Right lung (tissue), 5 donors: ENCODE results near the gene ESR1. TPM values are rescaled to one million over a fixed set of nuclear protein-coding genes. Genes with fewer than 3 reads are reported as not detected.

Source experiments
- DNase-seq, 2 donors: peaks; one replicate each; pipeline ENCODE4 v3.0.0-alpha.2; 2013
- polyA plus RNA-seq, 5 donors: library from polyadenylated mRNA; unstranded; fragments of 120-200 nt; gene quantifications; one replicate each; pipeline versions ENCODE4 v1.2.1 to v1.2.3, GENCODE V29; 2013; ENCODE audit warnings: inconsistent platforms in 1 of 5, low replicate concordance in 1 of 5; ENCODE audit not compliant: insufficient read length in 5 of 5, insufficient read depth in 1 of 5

The ESR1 gene
- polyA plus RNA-seq, 5 donors = 0.96 to 1.7 (median 1.4) TPM

DNA sequence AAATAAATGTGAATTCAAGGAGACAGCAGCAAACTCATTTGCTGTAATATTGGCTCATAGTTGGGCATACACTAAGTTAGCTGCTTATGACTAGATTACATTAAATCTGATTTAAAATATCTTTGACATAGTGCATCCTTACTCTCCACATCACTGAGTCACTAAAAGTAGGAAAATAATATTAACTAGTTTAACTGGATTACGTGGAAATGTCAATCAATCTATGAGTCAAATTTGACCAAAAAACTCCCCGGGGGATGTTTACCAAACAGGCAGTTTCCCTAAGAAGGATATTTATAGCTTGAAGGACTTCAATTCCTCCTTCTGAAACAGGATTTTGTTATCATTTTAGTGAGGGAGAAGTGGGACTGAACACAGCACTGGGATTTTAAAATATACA, 366.5 kb downstream of the ESR1 start:
- no peak for DNase-seq

DNA sequence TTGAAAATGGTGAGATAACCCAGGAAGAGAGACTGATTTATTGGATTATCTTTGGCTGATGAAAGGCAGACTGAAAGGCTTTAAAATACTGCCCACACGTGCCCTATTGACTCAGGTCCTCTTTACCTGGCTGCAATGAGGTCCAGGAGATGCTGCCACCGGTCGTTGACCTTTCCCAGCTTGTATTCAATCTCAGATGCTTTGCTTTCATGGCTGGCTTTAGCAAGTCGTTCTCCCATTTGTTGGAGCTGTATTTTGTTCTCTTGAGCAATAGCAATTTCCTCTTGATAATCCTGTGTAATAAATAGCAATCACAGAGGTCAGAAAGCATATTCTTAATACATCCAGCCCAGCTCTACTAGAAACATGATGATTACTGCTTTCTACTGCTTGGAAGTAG, 368.8 kb downstream of the ESR1 start:
- DNase-seq = no peak
